HG03378 (cell line): ENCODE measurements around the gene INTS13.
"Not testable (repeated sequence)": the region's sequence is repeated elsewhere in the genome, so short reads cannot be mapped to it uniquely, and the experiment has no call there.

Experiments used
- ATAC-seq: cut with Tn5 transposase; IDR thresholded peaks from one replicate; pipeline ENCODE4 v1.9.1; 2021; ENCODE audit warnings: mild to moderate bottlenecking, moderate library complexity; ENCODE audit not compliant: unreplicated experiment

The INTS13 gene

DNA sequence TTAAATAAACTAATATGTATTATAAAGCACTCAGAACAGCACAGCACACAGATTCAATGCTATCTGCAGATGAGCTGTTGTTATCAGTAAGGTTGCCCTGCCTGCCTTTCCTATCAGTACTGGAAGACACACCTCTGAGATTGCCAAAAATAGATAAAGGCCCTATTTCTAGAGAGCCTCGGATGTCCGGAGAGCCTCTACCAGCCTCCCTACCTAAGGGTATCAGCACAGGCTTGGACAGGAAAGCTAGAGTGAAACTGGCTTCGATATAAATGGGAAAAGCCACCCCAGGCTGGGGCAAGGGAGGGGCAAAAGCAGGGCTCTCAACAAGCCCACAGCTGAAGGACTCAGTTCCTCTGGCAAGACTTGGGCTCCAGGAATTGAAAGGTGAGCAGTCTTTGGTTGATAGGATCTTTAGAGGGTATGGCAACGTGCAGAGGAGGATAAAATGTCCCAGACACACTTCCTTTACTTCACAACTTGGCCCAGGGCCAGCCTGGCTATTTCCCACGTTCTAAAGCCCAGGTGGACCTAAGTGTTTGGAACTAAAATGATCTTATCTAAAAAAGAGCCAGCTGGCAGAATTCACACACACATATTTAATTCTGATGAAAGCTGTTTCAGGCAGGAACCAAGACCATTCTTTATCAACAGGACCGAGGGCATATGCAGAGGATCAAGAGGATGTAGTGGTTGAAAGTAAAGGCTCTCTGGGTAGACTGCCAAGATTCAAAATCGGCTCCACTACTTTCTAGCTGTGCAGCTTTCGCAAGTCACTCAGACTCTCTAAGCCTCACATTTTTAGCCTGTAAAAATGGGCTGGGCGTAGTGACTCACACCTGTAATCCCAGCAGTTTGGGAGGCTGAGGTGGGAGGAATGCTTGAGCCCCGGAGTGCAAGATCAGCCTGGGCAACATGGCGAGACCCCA is 67.0 kb downstream of the INTS13 start:
- no peak for ATAC-seq

DNA sequence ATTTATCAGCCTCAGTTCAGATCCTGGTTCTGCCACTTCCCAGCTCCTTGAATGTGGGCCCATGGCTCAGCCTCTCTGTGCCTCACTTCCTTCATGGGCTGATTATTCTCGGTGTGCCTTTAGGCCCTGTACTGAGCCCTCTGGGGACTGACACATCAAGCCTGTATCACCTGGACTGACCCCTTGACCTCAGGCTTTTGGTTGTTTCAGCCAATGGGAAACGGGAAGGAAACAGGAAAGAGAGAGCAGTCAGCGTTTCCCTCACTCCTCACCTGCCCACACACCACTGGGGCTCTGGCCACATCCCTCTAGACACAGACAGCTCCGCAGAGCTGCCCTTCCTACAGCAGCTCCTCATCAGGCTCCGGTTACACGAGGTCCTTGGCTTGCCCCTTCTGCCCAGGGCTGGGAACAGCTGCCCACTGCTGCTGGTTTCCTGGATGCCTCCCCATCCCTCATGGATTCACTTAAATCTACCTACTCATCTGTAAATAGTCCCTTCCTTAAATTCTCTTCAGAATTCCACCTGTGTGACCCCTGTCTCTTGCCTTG is 67.8 kb downstream of the INTS13 start:
- ATAC-seq, result no peak

GRCh38 chr12:26869104-26869494 is 68.7 kb downstream of the INTS13 start:
- no peak for ATAC-seq

- ATAC-seq, result no peak
Observed at GRCh38 chr12:26868447-26869103, 69.2 kb downstream of the INTS13 start.

DNA sequence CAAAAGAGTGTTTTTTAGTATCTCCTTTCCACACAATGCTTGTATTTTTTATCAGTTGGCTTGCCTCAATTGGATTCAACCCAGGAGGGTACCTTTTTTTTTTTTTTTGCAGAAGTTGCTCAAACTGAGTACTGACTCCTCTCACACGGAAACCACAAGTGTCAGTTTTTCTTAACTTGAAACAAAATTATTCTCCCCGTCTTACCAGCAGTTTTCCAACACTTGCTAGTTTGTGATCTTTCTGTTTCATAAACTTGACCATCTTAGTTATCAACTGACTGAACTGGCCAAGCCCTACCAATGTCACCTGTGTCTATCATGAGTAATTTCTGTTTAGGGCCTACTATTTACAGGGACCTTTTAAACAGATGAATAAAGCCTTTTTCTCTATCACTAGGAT is 70.7 kb downstream of the INTS13 start:
- peak; percentile 77 for ATAC-seq

GRCh38 chr12:26863515-26863914 is 74.3 kb downstream of the INTS13 start:
- ATAC-seq, result no peak

DNA sequence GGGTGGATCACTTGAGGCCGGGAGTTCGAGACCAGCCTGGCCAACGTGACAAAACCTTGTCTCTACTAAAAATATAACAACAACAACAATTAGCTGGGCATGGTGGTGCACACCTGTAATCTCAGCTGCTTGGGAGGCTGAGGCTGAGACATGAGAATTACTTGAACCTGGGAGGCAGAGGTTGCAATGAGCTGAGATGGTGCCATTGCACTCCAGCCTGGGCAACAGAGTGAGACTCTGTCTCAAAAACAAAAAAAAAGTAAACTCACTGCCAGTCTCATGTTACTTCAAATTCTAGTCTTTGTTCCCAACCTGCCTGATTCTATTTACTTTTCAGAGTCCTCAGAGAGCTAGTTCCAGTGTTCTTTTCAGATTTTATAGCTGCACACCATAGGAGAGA is 75.0 kb downstream of the INTS13 start:
- not testable (repeated sequence) for ATAC-seq

DNA sequence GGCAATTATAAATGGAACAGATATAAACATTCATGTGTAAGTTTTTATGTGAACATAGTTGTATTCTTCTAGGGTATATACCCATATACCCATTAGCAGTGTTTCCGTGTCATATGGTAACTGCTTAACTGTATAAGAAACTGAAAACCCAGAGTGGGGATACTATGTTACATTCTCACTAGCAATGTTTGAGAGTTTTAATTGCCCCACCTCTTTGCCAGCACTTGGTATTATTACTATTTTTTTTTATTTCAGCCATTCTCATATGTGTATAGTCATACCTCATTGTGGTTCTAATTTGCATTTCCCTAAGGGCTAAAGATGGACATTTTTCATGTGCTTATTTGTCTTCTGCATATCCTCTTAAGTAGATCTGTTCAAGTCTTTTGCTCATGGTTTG is 76.1 kb downstream of the INTS13 start:
- no peak for ATAC-seq

- no peak for ATAC-seq
Observed at GRCh38 chr12:26857465-26858176, 80.2 kb downstream of the INTS13 start.

DNA sequence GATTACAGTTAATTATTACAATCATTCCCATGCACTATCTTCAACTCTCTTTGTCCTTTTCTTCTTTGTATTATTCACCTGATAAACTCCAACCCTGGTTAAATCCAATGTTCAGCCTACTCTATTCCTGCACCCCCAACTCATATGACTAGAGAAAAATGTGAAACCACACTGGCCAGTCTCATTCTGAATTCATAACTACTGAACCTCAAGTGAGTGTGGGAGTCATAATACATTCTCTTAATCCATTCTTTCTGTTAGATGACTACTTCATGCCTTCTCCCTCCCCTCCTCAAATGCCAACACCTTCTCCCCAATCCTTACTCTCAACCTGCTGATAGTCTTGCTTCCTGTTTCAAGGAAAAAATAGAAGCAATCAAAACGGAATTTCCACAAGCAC is 82.4 kb downstream of the INTS13 start:
- ATAC-seq, result no peak
